Activated CD8-positive, alpha-beta T cell treated with anti-CD3 and anti-CD28 coated beads for 36 hours (primary cell): Measurements from ENCODE around the gene CACNG3. TPM values are rescaled to one million over a fixed set of nuclear protein-coding genes. Genes with fewer than 3 reads are reported as not detected.
"Not testable (repeated sequence)": the region's sequence is repeated elsewhere in the genome, so short reads cannot be mapped to it uniquely, and the experiment has no call there.

Source experiments
- ATAC-seq: fragments of 200-7000 bp; cut with Tn5 transposase; one replicate; pipeline ENCODE4 v1.10.0; 2021; ENCODE audit warnings: mild to moderate bottlenecking, moderate library complexity
- CTCF ChIA-PET: fragments of 350-600 bp; sonication (Branson Sonifier 250); formaldehyde crosslinking; loops from one replicate; lab custom pipeline; 2021; ENCODE audit warnings: antibody characterized with exemption; lab: Charles Lee
- POLR2A ChIA-PET: fragments of 350-600 bp; sonication (Branson Sonifier 250); formaldehyde crosslinking; loops from one replicate; lab custom pipeline; 2021; ENCODE audit warnings: antibody characterized with exemption; lab: Charles Lee
- DNase-seq: peaks from one replicate; pipeline ENCODE4 v3.0.0-alpha.2; 2020
- H3K27ac Mint-ChIP-seq: one replicate; pipeline ENCODE4 v1.8.0; 2021; ENCODE audit warnings: mild to moderate bottlenecking, mixed read lengths
- H3K27me3 Mint-ChIP-seq: one replicate; pipeline ENCODE4 v1.8.0; 2021; ENCODE audit warnings: mixed read lengths
- H3K36me3 Mint-ChIP-seq: one replicate; pipeline ENCODE4 v1.8.0; 2021; ENCODE audit warnings: low read depth, mixed read lengths
- H3K4me1 Mint-ChIP-seq: one replicate; pipeline ENCODE4 v1.8.0; 2021; ENCODE audit warnings: low read depth, mixed read lengths
- H3K4me3 Mint-ChIP-seq: one replicate; pipeline ENCODE4 v1.8.0; 2021; ENCODE audit warnings: mild to moderate bottlenecking, moderate library complexity, mixed read lengths
- H3K9me3 Mint-ChIP-seq: one replicate; pipeline ENCODE4 v1.8.0; 2021; ENCODE audit warnings: mixed read lengths
- intact Hi-C: fragments of 100-400 bp; cut with micrococcal nuclease; formaldehyde crosslinking; loops from one replicate; pipeline ENCODE4 v1.10.0; 2022
- total RNA-seq, 2 experiments: library from RNA; stranded (reverse); gene quantifications; one replicate each; pipeline ENCODE4 v1.2.3, GENCODE V29; 2021
- TF ChIP-seq, protein P1 (sequence below): fragments of 200-600 bp; IDR thresholded peaks from one replicate; pipeline ENCODE4 v1.8.0; 2022; ENCODE audit warnings: antibody characterized with exemption, mild to moderate bottlenecking

The CACNG3 gene
- total RNA-seq, 2 experiments from 2014 or later = not detected

DNA sequence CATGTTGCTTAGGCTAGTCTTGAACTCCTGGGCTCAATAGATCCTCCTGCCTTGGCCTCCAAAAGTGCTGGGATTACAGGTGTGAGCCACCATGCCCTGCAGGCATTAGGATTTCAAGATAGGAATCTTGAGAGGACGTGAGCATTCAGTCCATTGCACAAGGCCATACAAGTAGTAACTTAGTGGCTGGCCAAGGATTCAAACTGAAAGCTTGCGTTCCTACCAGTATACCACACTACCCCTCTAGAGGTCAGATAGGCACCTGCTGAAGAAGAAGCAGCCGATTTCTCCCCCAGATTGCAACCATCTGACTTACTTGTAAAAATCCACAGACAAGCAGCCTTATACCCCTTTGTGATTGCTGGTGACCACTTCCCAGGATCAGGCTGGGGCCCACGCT lies 80.9 kb downstream of the CACNG3 start:
- CTCF ChIA-PET = no interaction called here

DNA sequence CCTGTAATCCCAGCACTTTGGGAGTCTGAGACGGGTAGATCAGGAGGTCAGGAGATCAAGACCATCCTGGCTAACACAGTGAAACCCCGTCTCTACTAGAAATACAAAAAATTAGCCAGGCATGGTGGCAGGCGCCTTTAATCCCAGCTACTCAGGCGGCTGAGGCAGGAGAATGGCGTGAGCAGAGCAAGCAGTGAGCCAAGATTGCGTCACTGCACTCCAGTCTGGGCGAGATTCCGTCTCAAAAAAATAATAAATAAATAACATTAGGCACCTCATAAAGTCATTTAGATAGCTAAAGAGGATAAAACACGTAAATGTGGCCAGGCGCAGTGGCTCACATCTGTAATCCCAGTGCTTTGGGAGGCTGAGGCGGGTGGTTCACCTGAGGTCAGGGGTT lies 87.7 kb downstream of the CACNG3 start:
- POLR2A ChIA-PET, intact Hi-C loops, H3K9me3 Mint-ChIP-seq, H3K36me3 Mint-ChIP-seq, H3K4me3 Mint-ChIP-seq, H3K27ac Mint-ChIP-seq, CTCF ChIA-PET, ATAC-seq, H3K4me1 Mint-ChIP-seq, DNase-seq, H3K27me3 Mint-ChIP-seq: not testable (repeated sequence)

More for the DNA sequence above, 80.9 kb downstream of the CACNG3 start:
- intact Hi-C loops = no loop called here
- POLR2A ChIA-PET = no interaction called here
- no peaks in the 10 kb centered on the region for H3K36me3 Mint-ChIP-seq
- DNase-seq (no peak), ATAC-seq (no peak)
- H3K27me3 Mint-ChIP-seq = peaks cover 4% of the 10 kb centered on the region
- TF ChIP-seq, protein P1, sequence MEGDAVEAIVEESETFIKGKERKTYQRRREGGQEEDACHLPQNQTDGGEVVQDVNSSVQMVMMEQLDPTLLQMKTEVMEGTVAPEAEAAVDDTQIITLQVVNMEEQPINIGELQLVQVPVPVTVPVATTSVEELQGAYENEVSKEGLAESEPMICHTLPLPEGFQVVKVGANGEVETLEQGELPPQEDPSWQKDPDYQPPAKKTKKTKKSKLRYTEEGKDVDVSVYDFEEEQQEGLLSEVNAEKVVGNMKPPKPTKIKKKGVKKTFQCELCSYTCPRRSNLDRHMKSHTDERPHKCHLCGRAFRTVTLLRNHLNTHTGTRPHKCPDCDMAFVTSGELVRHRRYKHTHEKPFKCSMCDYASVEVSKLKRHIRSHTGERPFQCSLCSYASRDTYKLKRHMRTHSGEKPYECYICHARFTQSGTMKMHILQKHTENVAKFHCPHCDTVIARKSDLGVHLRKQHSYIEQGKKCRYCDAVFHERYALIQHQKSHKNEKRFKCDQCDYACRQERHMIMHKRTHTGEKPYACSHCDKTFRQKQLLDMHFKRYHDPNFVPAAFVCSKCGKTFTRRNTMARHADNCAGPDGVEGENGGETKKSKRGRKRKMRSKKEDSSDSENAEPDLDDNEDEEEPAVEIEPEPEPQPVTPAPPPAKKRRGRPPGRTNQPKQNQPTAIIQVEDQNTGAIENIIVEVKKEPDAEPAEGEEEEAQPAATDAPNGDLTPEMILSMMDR = no peak
- H3K4me1 Mint-ChIP-seq = no peaks in the 10 kb centered on the region
- H3K27ac Mint-ChIP-seq = no peak overlapping the region
- H3K9me3 Mint-ChIP-seq = peaks cover 3% of the 10 kb centered on the region
- no peak overlapping the region for H3K4me3 Mint-ChIP-seq

DNA sequence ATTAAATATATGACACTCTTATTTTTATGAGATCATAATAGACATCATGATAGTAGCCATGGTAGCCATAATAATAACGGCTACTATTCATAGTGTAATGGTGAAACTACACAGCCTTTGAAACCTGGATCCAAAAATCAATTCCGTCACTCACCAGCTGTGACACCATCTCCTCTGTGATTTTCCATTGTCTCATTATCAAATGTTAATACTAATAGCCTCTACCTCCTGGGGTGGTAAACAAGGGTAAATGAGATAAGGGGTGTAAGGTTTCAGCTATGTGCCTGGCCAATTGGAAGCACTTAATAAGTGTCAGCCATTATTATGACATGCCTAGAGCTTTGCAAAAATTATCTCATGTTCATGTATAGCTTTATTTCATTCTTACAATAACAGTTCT lies 88.6 kb downstream of the CACNG3 start:
- no peak for DNase-seq
- no peaks in the 10 kb centered on the region for H3K9me3 Mint-ChIP-seq

DNA sequence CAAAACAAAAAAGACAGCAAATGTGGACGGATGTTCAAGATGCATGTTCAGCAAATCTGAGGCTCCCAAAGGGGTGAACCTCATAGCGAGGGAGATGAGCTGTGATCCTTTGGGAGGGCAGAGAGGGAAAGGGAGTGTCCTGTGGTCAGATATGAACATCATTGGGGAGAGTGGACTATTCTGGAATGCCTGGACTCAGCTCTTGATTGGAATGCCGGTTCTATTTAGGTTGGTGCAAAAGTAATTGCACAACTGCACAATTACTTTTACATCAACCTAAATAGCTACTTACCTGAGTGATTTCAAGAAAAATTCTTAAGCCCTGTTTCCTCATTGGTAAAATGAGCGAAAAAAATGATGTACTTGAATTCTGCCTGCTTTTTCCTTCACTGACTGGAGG lies 89.6 kb downstream of the CACNG3 start:
- H3K27ac Mint-ChIP-seq = no peak overlapping the region
- intact Hi-C loops = no loop called here
- no peaks in the 10 kb centered on the region for H3K9me3 Mint-ChIP-seq
- H3K36me3 Mint-ChIP-seq = no peaks in the 10 kb centered on the region
- TF ChIP-seq, protein P1 = no peak
- H3K27me3 Mint-ChIP-seq = peaks cover 13% of the 10 kb centered on the region
- CTCF ChIA-PET = interaction anchor here (2.0 kb wide), 1 partner anchor 159 kb away, joined by 5 read pairs; no protein-coding TSS in a partner anchor
- H3K4me3 Mint-ChIP-seq = no peak overlapping the region
- ATAC-seq (no peak), DNase-seq (no peak)
- H3K4me1 Mint-ChIP-seq = peaks cover 6% of the 10 kb centered on the region
- POLR2A ChIA-PET = no interaction called here

More for the DNA sequence above, 88.6 kb downstream of the CACNG3 start:
- Mint-ChIP-seq H3K4me1 (peaks cover 6% of the 10 kb centered on the region), H3K4me3 (no peak overlapping the region), H3K27ac (no peak overlapping the region), H3K27me3 (peaks cover 14% of the 10 kb centered on the region), H3K36me3 (no peaks in the 10 kb centered on the region)
- CTCF ChIA-PET = interaction anchor here (2.0 kb wide), 1 partner anchor 160 kb away, joined by 5 read pairs; no protein-coding TSS in a partner anchor
- POLR2A ChIA-PET = no interaction called here
- no peak for ATAC-seq
- TF ChIP-seq, protein P1 = no peak
- intact Hi-C loops = no loop called here

DNA sequence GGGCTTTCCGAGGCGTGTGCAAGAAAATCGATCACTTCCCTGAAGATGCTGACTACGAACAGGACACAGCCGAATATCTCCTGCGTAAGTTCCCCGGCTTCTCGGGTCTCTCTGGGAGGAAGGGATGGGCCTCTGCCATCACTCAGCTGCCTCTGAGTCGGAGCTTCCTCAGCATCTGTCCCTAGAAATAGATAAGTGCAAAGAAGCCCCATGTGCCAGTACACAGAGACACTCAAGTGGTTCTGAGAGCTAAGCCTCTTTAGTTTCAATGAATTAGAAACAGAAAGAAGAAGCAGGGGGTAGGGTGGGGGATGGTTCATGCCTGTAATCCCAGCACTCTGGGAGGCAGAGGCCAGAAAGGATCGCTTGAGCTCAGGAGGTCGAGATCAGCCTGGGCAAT lies 90.6 kb downstream of the CACNG3 start:
- Mint-ChIP-seq H3K4me3 (no peak overlapping the region), H3K9me3 (no peaks in the 10 kb centered on the region)
- TF ChIP-seq, protein P1 = no peak

More for the DNA sequence above, 90.6 kb downstream of the CACNG3 start:
- Mint-ChIP-seq H3K36me3 (no peaks in the 10 kb centered on the region), H3K4me1 (peaks cover 6% of the 10 kb centered on the region), H3K27me3 (peaks cover 12% of the 10 kb centered on the region), H3K27ac (no peak overlapping the region)
- POLR2A ChIA-PET = no interaction called here
- ATAC-seq = no peak
- CTCF ChIA-PET = interaction anchor here (2.0 kb wide), 1 partner anchor 158 kb away, joined by 5 read pairs; no protein-coding TSS in a partner anchor
- no peak for DNase-seq
- intact Hi-C loops = no loop called here
